IPS DF 6.9 (cell line): ENCODE measurements around the gene CLHC1.
"Not testable (repeated sequence)": the region's sequence is repeated elsewhere in the genome, so short reads cannot be mapped to it uniquely, and the experiment has no call there.

Experiments used
- DNase-seq: peaks from one replicate; pipeline ENCODE4 v3.0.0-alpha.2; 2013; ENCODE audit warnings: low read depth, low spot score
- H3K27ac ChIP-seq: one replicate; pipeline ENCODE4 v1.5.1; 2013; ENCODE audit warnings: low read length, control low read depth
- H3K27me3 ChIP-seq: 2 replicates; pipeline ENCODE4 v1.6.1; 2013; ENCODE audit warnings: mild to moderate bottlenecking, low read length; ENCODE audit not compliant: control insufficient read depth, insufficient read depth
- H3K36me3 ChIP-seq: 2 replicates; pipeline ENCODE4 v1.6.1; 2013; ENCODE audit warnings: low read length; ENCODE audit not compliant: control insufficient read depth, insufficient read depth
- H3K4me1 ChIP-seq: 2 replicates; pipeline ENCODE4 v1.6.1; 2013; ENCODE audit warnings: low read length; ENCODE audit not compliant: control insufficient read depth, insufficient read depth
- H3K4me3 ChIP-seq: 2 replicates; pipeline ENCODE4 v1.5.1; 2013; ENCODE audit warnings: mild to moderate bottlenecking, low read length
- H3K9me3 ChIP-seq: 2 replicates; pipeline ENCODE4 v1.6.1; 2013; ENCODE audit warnings: low read length, inconsistent platforms; ENCODE audit not compliant: control insufficient read depth, insufficient read depth
- WGBS: extraction: QIAGEN DNeasy Blood & Tissue Kit; methylation state at CpG from one replicate; pipeline ENCODE4 v1.1.7; 2013; ENCODE audit warnings: mixed read lengths, missing lambda C conversion rate; ENCODE audit not compliant: insufficient read length, insufficient coverage; 5-methylcytosine and 5-hydroxymethylcytosine counted together

Gene CLHC1

GRCh38 chr2:55232863-55233657 lies 967 bp upstream of the CLHC1 start:
- Histone ChIP-seq H3K36me3 (peaks cover 23% of the 10 kb centered on the region), H3K4me3 (peak overlapping the region; percentile 98), H3K9me3 (no peaks in the 10 kb centered on the region), H3K4me1 (no peaks in the 10 kb centered on the region; the same call in 1 of the 2 replicates), H3K27me3 (no peaks in the 10 kb centered on the region), H3K27ac (no peak overlapping the region)
- WGBS = no CpG with 5 or more reads among the region's 33 CpGs
- no peak for DNase-seq

GRCh38 chr2:55231546-55232083 lies 478 bp downstream of the CLHC1 start:
- no peak for DNase-seq
- WGBS = no CpG with 5 or more reads among the region's 13 CpGs
- Histone ChIP-seq H3K27ac (no peak overlapping the region), H3K9me3 (no peaks in the 10 kb centered on the region), H3K36me3 (peaks cover 23% of the 10 kb centered on the region), H3K27me3 (no peaks in the 10 kb centered on the region), H3K4me3 (peak overlapping the region; percentile 44; the same call in 1 of the 2 replicates), H3K4me1 (no peaks in the 10 kb centered on the region; the same call in 1 of the 2 replicates)

- Histone ChIP-seq H3K9me3 (no peaks in the 10 kb centered on the region), H3K4me3 (no peak overlapping the region)
- no CpG with 5 or more reads among the region's 3 CpGs for WGBS
These were observed 1.5 kb downstream of the CLHC1 start for GRCh38 chr2:55230551-55230950.

DNA sequence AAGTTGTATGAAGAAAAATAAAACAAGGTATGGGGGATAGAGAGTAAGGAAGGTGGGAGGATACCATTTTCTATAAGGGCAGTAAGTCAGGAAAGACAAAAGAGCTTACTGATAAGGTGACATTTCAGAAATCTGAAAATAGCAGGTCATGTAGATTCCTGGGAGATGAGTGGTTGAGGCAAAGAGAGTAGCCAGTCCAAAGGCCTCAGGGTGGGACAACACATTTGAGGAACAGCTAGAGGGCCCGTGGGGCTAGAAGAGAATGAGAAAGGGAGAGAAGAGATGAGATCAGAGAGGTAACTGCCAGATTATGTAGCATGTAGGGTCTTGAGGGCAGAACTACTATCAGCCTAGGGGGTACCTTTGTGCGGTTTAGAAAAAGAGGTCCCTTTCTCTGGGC lies 2.9 kb downstream of the CLHC1 start:
- H3K36me3 ChIP-seq = peaks cover 11% of the 10 kb centered on the region
- H3K4me3 ChIP-seq = no peak overlapping the region
- no peak for DNase-seq
- no peaks in the 10 kb centered on the region; the same call in 1 of the 2 replicates for H3K4me1 ChIP-seq
- no peaks in the 10 kb centered on the region for H3K27me3 ChIP-seq
- WGBS = no CpG with 5 or more reads among the region's 2 CpGs
- no peaks in the 10 kb centered on the region for H3K9me3 ChIP-seq
- no peak overlapping the region for H3K27ac ChIP-seq

More at GRCh38 chr2:55230551-55230950, 1.5 kb downstream of the CLHC1 start:
- Histone ChIP-seq H3K27me3 (no peaks in the 10 kb centered on the region), H3K4me1 (no peaks in the 10 kb centered on the region; the same call in 1 of the 2 replicates), H3K27ac (no peak overlapping the region), H3K36me3 (peaks cover 20% of the 10 kb centered on the region)
- no peak for DNase-seq

GRCh38 chr2:55228226-55228563 lies 3.9 kb downstream of the CLHC1 start:
- DNase-seq = no peak
- peaks cover under 1% of the 10 kb centered on the region; the same call in 1 of the 2 replicates for H3K36me3 ChIP-seq
- no peaks in the 10 kb centered on the region for H3K4me1 ChIP-seq
- H3K27me3 ChIP-seq = no peaks in the 10 kb centered on the region
- H3K27ac ChIP-seq = no peak overlapping the region
- H3K9me3 ChIP-seq = no peaks in the 10 kb centered on the region
- H3K4me3 ChIP-seq = no peak overlapping the region

GRCh38 chr2:55227437-55228225 lies 4.5 kb downstream of the CLHC1 start:
- not testable (repeated sequence) for DNase-seq, H3K9me3 ChIP-seq, H3K4me3 ChIP-seq, H3K27ac ChIP-seq, H3K36me3 ChIP-seq, H3K4me1 ChIP-seq, H3K27me3 ChIP-seq
- WGBS = no CpG with 5 or more reads among the region's 7 CpGs

- Histone ChIP-seq H3K9me3 (no peaks in the 10 kb centered on the region), H3K4me3 (no peak overlapping the region), H3K4me1 (no peaks in the 10 kb centered on the region), H3K27me3 (no peaks in the 10 kb centered on the region), H3K36me3 (no peaks in the 10 kb centered on the region), H3K27ac (no peak overlapping the region)
- no CpG with 5 or more reads among the region's 19 CpGs for WGBS
- DNase-seq = no peak
These were observed 6.5 kb downstream of the CLHC1 start for GRCh38 chr2:55225481-55226020.

- no CpG with 5 or more reads among the region's 19 CpGs for WGBS
- DNase-seq = no peak
- Histone ChIP-seq H3K27ac (no peak overlapping the region), H3K36me3 (no peaks in the 10 kb centered on the region), H3K27me3 (no peaks in the 10 kb centered on the region), H3K4me3 (no peak overlapping the region), H3K9me3 (no peaks in the 10 kb centered on the region), H3K4me1 (no peaks in the 10 kb centered on the region)
These were observed 7.3 kb downstream of the CLHC1 start for GRCh38 chr2:55224761-55225261.

- WGBS = no CpG with 5 or more reads among the region's 25 CpGs
- Histone ChIP-seq H3K27ac (no peak overlapping the region), H3K4me1 (no peaks in the 10 kb centered on the region), H3K36me3 (no peaks in the 10 kb centered on the region), H3K27me3 (no peaks in the 10 kb centered on the region), H3K4me3 (no peak overlapping the region), H3K9me3 (no peaks in the 10 kb centered on the region)
- no peak for DNase-seq
These were observed 7.9 kb downstream of the CLHC1 start for GRCh38 chr2:55223958-55224760.

- H3K27ac ChIP-seq = no peak overlapping the region
These were observed 18.3 kb downstream of the CLHC1 start for GRCh38 chr2:55213822-55214221.

More at GRCh38 chr2:55213822-55214221, 18.3 kb downstream of the CLHC1 start:
- no peak for DNase-seq
- no peak overlapping the region for H3K4me3 ChIP-seq
- no peaks in the 10 kb centered on the region for H3K4me1 ChIP-seq
- no peaks in the 10 kb centered on the region for H3K36me3 ChIP-seq
- no peaks in the 10 kb centered on the region for H3K9me3 ChIP-seq
- H3K27me3 ChIP-seq = no peaks in the 10 kb centered on the region
